HG03571 (cell line): ENCODE results near the gene DUSP8.

Source experiments
- ATAC-seq: cut with Tn5 transposase; IDR thresholded peaks from one replicate; pipeline ENCODE4 v1.9.1; 2021; ENCODE audit not compliant: unreplicated experiment

DUSP8 gene

DNA sequence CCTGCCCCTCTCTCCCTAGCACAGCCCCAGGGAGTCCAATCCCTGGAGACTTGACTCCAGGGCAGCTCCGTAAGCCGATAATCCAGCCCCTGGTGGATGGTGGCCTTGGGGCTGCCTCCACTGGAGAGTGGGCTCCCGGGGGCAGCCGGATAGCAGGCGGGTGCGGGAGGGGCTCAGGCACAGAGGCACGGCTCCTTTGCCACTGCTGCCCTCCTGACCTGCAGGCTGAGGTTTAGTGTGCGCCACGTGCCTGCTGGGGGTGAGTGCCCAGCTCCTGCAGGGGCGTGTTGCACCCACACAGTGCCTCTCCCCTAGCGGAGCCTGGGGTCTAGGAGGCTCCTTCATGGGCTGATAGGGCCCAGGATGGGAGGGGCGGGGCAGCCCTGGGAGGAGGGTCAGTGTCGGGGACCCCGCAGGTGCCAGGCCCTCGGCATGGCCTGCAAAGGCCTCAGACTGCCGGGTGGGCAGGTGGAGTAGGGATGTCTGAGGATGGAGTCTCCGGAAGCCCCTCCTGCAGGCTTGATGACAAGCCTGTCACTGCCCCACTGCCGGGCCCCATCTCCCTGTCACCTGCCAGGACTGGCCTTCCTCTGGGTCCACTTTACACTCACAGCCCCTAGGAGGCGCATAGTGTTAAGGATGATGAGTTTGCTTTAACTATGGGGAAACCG, 5.6 kb downstream of the DUSP8 start:
- ATAC-seq = no peak

DNA sequence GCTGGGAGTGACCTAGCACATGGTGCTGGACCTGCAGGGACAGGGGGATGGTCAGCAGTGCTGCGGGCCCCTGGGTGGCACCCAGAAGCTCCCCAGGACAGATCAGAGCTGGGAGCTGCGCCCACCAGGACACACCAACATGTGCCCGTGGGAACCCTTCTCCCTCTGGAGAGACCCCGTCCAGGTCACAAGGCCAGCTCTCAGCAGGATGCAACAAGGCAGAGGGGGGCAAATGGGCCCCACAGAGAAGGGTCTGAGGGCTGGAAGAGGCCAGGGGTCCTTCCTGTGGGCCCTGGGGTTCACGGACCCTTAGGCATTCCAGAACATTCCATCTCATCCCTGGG, 6.2 kb downstream of the DUSP8 start:
- no peak for ATAC-seq

DNA sequence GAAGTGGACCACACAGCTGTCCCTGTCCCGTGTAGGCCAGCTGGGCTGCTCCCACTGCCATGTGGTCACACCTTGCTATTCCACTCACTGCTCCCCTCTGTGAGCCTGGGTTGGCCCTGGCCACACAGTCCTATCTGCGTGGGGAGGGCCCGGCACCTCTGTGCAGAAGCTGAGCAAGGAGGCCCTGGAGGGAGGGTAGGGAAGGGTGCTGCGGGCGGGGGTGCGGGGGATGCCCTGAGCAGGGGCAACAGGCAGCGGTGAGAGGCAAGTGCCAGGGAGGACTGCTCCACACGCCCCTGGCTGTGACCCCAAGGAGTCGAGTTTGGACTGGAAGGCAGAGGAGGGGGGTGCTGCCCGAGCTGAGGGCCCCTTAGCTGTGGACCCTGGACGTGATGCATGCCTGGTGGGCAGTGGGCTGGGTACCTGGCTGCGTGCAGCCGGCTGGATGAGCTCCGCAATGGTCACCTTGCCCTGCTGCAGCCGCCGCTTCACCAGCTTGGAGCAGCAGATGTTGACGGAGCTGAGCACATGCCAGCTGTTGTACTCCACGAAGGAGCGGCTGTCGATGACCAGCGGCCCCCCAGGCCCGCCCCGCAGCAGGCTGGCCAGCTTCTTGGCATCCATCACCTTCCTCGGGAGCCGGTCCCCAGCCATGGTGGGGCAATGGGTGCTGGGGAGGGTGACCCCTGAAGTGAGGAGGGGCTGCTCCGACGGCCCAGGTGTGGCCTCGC, 6.7 kb downstream of the DUSP8 start:
- ATAC-seq = no peak

DNA sequence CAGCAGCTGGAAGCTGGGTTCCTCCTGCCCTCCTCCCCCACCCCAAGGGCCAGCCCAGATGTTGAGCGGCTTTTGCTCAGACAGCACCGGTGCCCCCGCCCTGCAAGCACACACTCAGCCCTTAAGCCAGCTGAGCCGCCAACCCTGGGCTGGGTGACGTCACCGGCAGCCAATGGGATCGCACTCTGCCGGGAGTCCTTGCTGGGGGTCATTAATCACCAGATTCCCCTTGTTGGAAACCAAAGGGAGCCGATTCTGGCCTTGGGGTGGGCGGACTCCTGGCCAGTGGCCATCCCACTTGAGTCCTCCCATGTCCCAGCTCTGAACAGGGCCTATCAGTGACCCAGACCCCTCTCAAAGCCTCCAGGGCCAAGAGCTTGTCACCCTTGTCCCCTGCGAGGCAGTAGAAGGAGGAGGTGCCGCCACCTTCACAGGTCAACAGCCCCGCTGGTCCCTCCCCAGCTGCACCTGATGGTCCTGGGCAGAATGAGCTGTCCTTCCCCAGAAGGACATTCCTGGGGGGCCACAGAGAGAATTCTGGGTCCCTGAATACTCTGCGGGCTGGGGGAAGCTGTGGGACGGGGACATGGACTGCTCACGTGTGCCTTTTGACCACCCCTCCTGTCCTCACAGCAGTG, 7.4 kb downstream of the DUSP8 start:
- ATAC-seq = no peak

DNA sequence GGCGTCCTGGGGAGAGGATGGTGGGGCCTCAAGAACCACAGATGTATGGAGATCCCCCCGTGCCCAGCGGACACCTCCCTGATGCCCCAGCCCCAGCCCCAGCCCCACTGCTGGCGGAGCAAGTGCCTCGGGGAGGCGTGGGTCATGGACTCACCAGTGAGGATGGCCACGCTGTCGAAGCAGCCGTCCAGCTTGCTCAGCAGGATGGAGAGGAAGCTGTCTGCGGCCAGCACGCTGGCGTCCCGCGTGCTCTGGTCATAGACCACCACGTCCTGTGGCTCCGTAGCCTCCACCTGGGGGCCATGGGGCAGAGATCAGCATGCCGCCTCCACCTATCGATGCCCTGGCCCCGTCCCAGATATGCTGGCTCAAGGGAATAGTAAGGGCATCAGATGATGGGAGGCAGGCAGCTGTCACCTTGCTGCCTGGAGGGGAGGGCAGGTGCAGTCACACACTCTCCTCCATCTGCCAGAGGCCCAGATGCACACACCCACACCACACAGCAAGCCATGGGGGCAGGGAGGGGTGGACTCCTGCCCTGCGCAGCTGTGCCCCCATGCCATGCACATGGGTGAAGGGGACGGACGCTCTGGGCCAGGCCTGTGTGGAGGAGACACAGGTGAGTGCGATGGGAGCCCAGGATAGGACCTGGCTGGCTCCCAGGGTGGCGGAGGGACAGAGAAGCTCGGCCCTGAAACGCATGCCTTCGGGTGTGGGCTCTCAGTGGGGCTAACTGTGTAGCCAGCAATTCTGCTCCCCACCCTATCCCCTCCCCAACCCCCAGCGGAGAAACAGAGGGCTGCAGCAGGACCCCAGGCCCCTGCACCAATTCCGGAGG, 8.2 kb downstream of the DUSP8 start:
- no peak for ATAC-seq

DNA sequence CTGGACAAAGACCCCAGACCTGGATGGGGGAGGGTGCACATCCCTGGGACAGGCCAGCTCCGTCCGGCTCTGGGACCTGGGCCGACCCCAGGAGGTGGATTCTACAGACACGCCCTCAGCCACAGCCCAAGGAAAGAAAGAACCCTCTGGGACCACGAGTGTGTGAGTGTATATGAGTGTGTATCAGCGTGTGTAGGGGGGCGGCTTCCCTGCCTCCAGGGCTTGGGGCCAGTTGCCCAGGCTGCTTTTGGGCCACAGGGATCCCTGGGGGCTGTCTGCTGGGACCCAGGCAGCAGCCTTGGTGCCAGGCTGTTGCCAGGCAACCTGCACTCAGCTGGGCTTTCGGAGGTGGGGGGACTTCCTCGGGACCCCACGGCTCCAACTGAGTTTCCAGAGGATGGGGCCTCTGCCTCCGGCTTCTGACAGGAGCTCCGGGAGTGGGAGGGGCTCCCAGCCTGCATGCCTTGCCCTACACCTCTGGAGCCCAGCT, 8.9 kb downstream of the DUSP8 start:
- ATAC-seq = no peak

DNA sequence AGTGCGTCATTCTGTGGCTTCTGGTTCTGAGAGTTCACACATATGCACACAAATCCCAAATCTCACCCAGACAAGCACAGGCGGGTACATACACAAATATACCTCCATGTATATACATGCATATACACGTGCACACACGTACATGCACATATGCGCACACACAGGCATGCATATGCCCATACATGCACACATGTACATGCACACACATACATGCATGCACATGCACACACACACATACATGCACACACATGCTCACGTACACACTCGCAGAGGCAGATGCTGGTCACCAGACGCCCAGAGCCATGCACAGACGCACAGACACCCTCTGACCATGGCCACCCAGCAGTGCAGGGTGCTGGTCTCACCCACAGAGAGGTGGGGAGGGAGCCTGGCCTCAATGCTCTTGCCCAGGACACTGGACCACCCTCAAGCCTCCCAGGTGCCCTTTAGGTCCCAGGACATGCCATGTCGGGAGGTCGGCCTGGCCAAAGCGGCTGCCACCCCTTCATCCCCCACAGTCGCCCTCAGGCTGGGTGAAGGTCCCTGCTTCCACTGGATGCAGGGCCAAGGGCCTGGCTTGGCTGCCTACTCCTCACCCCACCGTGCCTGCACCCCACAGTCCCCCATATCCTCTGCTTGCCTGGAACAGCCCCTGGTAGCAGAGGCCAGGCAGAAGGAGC, 9.5 kb downstream of the DUSP8 start:
- ATAC-seq = no peak

DNA sequence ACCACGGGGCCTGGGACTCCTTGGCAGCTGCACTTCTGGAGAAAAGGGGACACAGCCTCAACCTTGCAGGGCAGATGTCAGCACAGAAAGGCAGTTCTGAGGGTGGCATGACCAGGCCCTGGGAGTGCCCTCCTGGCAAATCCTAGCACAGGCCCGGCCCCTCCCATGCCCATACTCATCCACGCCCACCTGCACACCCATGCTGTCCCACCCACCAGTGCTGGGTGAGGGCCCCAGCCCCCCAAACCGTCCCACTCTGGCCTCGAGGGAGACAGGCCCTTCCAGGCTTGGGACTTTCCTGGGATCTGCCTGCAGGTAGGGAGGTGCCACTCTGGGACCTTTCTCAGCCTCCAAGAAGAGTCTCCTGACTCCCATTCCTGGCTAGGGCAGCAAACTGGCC, 10.1 kb downstream of the DUSP8 start:
- no peak for ATAC-seq

DNA sequence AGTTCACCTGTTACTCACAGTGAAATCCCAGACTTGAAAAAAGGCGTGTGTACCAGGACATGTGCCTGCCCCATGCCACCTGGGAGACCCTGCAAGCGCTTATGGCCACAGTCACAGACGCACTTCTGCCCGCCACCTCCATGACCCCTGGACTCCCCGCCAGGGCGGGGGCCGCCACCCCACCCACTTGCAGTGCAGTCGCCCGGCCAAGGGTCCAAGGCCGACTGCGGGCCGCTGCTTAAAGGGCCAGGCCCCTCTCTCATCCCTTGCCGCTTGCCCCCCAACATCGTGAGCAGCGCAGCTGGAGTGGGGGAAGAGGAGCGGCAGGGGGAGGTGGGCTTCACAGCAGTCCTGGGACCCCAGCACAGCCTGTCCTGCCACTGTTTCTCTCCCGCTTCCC, 10.8 kb downstream of the DUSP8 start:
- ATAC-seq = no peak

DNA sequence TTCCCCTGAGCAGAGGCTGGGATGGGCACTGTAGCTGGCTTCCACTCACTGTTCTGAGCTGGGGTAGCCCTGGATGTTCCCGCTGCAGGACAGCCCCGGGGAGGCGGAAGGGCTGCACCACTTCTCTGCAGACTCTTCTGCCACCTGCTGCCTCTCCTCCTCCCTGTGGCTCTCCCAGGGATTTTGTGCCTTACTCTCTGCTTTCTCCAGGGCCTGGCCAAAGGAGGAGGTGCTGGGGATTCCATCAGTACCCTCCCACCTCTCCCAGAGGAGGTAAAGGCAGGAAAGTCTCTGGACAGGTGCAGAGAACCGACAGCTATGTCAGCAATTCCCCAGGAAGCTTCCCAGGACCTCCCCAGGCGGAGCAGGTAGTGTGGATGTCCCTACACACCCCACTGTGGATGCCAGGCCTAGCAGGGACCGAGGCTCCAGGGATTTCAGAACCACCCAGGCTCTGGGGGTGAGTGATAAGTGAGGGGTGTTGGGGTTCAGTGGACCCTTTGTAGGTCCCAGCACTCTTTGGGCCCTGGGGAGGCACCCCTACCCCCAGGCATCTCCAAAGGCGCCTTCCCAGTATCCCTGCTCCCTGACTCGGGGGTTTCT, 11.3 kb downstream of the DUSP8 start:
- ATAC-seq = no peak

DNA sequence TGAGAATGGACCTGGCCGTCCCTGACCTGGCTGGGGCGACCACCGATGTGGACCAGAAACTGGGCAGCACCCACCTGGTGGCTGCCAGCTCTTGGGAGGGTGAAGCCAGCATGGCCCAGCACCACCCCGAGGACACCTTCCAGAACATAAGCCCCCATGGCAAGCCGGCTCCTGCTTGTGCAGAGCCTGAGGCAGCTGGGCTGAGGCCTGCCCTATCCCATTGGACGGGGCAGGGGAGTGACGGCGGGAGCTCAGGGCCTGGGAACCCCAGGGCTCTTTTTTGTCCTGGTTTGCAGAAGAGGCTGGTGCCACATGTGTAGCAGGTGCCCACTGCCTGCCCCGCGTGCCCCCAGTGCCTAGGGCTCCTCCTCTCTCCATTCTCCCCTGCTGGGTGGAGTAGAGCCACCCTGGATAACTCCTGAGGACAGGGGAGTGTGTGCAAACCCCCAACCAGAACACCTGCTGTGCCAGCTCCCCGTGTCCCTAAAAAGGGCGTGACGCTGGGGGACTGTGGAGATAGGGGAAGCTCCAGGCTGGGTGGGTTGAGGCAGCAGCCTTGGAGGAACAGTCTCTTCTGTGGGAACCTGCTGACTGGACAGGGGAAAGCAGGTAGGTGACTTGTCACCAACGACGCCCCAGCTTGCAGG, 11.9 kb downstream of the DUSP8 start:
- ATAC-seq = no peak

DNA sequence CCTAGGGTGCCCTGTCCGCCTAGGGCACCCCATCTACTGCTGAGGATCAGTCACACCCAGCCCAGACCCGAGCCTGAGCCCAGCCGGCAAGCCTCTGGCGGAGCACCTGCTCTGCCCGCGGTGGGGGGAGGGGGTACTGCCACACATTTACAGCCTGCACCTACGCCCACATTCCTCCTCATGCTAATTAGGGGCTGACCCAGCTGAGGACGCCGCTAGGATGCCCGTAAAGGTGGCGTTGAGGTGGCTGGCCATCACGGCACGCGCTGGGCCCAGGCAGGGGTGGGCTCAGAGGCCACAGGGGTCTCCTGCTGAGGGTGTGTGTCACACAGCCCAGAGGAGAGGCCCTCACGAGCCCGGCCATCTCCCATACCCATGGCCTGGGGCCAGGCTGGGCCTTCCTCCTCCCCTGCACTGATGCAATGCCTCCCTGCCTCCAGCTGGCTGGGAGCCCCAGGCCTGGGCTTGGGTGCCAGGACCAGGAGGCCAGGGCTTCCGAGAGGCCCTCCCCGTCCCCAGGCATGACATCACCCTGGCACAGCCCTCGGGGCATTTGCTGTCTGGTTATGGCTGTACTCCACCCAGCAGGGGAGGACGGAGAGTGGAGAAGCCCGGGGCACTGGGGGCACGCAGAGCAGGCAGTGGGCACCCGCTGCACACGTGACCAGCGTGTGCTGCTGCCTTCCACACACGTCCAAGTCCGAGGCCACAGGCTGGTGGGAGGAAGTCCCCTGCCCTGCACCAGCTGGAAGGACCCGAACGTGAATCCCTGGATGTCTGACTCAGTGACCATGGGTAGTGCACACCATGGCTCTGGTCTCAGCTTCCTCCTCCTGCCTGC, 12.7 kb downstream of the DUSP8 start:
- ATAC-seq = no peak

DNA sequence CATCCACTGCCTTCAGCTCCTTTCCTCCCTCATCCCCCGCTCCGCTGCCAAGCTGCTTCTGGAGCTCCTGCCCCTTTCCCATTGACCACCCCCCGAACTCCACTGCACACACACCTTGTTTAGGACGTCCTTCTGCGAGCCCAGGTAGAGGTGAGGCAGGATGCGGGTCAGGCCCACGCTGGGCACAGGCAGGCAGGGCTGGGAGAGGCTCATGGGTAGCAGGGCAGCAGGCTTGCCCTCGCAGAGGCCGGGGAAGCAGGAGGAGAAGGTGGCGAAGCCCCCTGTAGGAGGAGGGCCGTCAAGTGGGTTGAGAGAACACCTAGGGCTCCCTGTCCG, 13.3 kb downstream of the DUSP8 start:
- ATAC-seq = no peak

DNA sequence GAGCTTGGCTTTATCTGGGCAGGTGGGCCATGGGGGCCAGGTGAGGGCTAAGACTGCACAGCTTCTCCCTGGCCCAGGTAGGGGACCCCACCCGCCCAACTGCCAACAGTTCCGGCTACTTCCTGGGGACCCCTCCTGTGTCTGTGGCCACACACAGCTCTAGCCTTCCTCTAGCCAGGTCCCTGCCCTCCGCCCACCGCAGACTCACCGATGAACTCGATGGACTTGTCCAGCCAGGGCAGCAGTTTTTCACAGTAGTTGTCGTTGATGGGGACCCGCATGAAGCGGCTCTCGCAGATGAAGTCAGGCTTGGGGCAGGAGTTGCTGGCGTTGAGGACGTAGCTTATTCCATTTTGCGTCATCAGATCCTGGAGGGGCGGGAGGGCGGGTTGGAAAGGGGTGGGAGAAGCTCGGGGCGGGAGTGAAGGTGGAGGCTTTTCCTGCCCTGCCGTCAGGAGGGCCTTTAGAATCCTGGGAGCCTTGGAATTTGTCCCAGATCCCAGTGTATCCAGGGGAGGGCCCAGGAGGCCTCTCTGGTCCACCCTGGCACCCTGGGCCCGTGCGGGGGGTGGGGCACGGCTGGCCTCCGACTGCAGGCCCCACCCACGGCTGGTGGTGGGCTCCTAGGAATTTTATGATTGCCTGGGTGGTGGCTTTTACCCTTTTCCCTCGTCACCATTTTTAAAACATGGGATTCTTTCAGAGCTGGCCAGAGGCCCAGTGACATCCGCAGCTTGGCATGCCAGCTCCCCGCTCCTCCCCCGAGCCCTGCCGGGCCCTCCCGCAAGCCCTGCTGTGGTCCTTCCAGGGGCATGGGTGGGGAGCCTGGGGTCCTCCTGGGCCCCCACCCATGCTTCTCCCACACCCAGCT, 13.9 kb downstream of the DUSP8 start:
- no peak for ATAC-seq

DNA sequence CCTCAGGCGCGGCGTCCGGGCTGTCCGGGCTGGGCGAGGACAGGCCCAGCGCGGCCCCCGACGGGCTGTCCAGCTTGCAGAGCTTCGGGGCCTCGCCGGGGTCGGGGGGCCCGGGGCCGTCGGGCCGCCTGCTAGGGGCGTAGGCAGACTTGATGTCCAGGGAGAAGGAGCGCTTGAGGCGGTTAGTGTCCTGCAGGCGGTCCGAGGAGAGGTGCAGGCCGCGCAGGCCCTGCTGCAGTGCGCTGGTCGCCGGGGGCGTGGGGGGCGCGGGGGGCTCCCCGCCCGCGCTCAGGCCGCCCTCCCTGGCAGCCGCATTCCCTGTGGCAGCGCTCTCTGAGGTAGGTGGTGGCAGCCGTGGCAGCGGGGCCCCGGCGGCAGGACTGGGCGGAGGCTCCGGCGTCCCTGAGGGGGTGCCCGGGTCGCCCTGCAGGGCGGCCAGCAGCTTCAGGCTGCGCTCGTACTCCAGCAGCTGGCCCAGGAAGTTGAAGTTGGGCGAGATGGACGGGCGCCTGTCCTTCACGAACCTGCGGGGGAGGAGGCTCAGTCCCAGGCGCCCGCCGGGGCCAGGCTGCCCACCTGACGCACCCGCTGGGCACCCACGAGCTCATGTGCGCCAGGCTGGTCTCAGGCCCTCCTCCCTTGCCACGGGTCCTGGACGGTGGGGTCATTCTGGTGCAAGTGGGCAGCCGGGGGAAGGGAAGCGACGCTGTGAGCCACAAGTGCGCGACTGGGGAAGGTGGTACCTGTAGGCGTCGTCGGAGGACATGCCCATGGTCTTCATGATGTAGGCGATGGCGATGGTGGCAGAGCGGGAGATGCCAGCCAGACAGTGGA, 14.8 kb downstream of the DUSP8 start:
- ATAC-seq = no peak

DNA sequence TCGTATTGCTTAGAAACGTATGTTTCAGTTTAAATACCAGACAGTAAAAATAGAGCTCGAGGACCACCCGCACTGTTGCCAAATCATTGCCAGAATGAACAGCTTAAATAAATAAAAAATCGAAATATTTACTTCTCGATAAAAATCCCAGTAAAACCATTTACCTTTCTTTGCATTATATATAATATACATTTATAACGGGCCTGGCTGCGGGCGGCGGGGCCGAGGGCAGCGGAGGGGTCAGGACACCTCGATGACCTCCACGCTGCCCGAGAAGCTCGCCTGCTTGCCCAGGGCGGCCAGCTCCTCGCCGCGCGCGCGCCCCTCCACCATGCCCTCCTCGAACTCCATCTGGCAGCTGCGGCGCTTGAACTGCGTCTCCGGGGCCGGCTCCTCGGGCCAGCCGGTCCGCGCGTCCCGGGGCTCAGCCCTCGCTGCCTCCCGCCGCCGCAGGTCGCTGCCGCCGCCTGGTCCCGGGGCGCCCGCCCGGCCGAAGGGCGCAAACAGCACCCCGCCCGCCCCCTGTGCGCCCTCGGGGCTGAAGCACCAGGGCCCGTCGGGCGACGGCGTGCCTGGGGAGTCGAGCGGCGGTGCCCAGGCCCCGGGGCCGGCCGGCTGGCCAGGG, 15.7 kb downstream of the DUSP8 start:
- no peak for ATAC-seq

DNA sequence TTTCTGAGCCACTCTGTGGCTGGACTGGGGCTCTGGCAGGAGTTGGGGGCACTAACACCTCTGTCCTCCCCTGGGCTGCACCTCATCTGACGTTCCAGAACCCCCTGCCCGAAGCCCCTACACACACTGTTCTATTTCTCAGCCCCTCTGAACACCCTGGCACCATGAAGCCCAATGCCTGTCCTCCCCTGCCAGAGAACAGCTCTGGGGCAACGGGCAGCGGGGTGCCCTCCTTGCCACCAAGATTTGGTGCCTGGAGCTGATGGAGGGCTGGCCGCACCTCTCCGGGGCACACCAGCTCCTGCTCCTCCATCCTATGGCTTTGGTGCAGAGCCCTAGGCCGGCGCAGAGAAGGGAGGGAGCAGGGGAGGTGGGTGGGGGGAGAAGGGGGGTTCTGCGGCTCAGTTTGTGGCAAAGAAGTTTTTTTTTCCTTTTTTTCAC, 16.3 kb downstream of the DUSP8 start:
- ATAC-seq = no peak
